ENCODE results near the gene NPM3.

NPM3 gene

DNA sequence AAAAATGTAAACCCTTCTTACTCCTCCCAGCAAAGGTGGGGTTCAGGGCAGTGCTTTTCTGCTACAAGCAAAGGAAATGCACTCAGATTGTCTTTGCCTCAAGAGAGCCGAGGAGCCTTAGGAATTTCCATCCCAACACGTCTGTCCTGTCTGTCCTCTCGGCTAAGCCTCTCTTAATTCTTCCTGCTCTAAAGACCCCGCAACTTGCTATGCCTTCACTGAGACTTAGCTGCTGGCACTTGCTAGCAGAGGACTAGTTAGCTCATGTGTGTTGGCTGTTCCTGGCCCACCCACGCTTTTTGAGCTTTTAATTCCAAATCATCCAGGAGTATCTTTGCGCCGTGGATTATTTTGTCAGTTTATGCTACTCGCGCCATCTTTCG is 481 bp upstream of the NPM3 start:
- no peak for DNase-seq (ENCODE audit: insufficient read length, low spot score)
- FAIRE-seq, result no peak

GRCh38 chr10:101781984-101782810 is 1.0 kb downstream of the NPM3 start:
- FAIRE-seq, result no peak
- TF ChIP-seq POLR2A (IDR thresholded peaks at IDR 0.05; ENCODE audit: low read depth, low read length), result no peak
- DNase-seq (ENCODE audit: insufficient read length, low spot score), result no peak

More for the DNA sequence above, 481 bp upstream of the NPM3 start:
- no peak for TF ChIP-seq POLR2A (IDR thresholded peaks at IDR 0.05; ENCODE audit: low read depth, low read length)

- TF ChIP-seq POLR2A (IDR thresholded peaks at IDR 0.05; ENCODE audit: low read depth, low read length), result no peak
- FAIRE-seq (no peak), DNase-seq (ENCODE audit: insufficient read length, low spot score) (no peak)
These were observed 1.6 kb downstream of the NPM3 start for GRCh38 chr10:101781655-101781983.

DNA sequence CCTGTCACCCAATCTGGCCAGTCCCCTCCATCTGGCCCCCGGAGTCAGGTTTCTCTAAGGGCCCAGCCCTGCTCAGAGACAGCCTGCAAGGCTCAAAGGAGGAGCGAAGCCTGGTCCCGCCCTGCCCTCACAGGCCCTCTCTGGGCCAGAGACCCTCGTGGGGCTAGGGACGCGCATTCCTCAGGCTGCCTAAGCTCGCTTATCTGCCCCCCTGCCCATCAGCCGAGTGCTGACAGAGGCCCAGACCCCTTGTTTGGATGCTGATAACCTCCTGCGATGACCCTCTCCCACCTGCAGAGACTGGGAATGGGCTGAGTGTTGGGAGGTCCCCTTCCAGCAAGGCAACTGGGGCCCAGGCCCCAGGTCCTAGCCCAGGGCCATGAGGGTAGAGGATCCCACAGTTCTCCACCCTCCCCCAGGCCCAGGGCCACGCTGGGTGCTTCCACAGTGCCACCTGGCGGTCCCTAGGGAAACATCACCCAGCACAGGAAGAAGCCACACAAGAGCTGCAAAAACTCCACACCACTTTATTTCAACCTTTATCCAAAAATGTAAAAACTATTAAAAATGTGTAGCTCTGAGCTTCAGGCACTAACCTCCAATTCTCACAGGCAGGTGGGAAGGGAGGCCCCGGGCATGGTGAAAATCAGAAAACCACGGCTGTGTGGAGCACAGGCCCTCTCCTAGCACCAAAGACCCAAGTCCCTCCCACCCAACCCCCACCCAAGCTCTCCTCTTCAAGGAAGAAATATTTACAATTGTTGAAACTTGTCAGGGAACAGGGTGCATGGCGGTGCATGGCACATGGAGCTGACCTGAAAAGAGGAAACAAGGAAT is 2.2 kb downstream of the NPM3 start:
- DNase-seq (ENCODE audit: insufficient read length, low spot score) (peak; percentile 96), FAIRE-seq (no peak)
- no peak for TF ChIP-seq POLR2A (IDR thresholded peaks at IDR 0.05; ENCODE audit: low read depth, low read length)

GRCh38 chr10:101780187-101780817 is 2.9 kb downstream of the NPM3 start:
- TF ChIP-seq POLR2A (IDR thresholded peaks at IDR 0.05; ENCODE audit: low read depth, low read length), result no peak
- FAIRE-seq, result no peak
- DNase-seq (ENCODE audit: insufficient read length, low spot score), result no peak

DNA sequence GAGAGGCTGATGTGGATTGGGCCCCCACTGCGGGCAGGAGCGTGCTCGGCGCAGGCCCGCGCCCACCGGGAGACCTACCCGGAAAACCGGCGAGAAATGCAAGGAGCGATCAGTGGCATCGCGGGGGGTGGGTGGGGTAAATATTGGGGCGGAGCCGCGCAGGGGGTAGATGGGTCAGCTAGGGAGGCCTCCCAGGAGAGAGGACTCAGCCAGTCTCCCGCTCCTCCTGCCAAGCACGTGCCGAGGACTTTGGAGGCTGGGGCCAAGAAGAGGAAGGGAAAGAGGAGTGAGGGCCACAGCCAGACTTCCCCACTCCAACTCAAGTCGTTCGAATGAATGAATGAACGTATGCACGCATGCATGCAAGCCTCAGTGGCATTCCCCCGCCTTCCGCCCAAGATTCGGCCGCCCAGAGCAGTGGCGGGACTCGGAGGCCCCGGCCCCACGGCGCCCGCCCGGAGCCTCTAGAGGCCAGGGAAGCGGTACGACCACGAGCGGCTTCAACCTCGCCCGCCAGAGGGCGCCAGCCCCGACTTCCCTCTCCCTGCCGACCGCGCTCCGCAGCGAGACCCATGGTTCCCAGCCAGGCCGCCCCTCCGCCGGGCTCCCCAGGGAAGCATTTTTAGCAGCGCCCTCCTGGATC is 3.6 kb downstream of the NPM3 start:
- TF ChIP-seq POLR2A (IDR thresholded peaks at IDR 0.05; ENCODE audit: low read depth, low read length), result no peak
- FAIRE-seq (no peak), DNase-seq (ENCODE audit: insufficient read length, low spot score) (no peak)

DNA sequence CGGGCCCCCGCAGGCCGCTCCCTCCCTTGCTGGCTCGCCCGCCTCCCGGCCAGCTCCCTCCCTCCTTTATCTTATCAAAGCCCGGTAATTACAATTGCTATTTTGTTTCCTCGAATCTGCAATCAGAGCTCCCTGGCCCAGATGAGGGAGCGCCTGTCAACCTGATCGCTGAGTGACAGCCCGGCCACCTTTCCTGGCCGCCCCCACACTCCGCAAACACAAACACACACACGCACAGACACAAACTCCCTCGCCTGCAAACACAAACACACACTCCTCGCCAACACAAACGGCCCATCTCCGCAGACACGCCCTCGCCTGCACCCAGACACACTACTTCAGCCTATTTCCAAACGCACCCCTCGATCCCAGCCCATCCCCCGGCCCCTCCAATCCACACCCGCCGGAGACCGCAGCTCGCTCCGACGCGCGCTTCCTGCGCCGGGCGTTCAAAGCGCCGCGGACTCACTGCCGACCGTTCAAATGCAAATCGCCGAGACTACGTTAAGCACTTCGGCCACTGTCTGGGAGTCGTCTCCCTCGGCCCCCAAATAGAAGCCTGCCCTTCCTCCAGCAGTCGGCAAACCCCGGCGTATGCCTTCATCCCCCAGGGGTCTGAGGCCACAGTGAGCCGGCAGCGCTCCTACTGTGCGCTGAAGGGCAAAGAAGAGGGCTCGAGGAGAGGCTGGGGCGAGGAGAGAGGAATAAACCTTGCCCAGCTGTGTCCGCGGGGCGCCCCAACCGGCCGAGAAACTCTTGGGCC is 4.3 kb downstream of the NPM3 start:
- TF ChIP-seq POLR2A (IDR thresholded peaks at IDR 0.05; ENCODE audit: low read depth, low read length), result no peak
- FAIRE-seq, result no peak
- DNase-seq (ENCODE audit: insufficient read length, low spot score), result no peak

GRCh38 chr10:101778151-101778780 is 5.0 kb downstream of the NPM3 start:
- no peak for TF ChIP-seq POLR2A (IDR thresholded peaks at IDR 0.05; ENCODE audit: low read depth, low read length)
- FAIRE-seq (no peak), DNase-seq (ENCODE audit: insufficient read length, low spot score) (no peak)

DNA sequence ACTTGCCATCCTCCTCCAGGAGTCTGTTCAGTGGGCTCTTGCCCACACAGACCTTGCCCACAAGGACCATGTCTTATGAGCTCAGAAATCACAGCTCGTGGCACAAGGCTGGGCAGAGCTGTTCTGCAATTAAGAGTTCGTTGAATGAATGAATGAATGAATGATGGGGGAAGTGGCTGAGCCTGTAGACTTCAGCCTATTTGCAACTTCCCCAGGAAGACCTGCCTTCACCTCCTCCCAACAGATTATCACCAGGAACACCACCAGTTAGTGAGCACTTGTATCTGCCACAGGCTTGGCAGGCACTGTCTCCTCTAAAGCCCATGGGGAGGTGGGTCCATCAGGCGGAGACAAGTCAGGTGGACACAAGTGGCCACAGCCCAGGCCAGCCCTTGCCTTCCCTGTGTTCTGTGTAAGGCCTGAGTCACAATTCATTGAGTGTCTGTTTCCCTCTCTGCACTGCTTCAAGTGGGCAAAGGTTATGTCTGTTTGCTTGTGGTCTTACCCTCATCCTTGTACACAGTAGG is 5.6 kb downstream of the NPM3 start:
- DNase-seq (ENCODE audit: insufficient read length, low spot score) (peak; percentile 60), FAIRE-seq (no peak)
- TF ChIP-seq POLR2A (IDR thresholded peaks at IDR 0.05; ENCODE audit: low read depth, low read length), result no peak

DNA sequence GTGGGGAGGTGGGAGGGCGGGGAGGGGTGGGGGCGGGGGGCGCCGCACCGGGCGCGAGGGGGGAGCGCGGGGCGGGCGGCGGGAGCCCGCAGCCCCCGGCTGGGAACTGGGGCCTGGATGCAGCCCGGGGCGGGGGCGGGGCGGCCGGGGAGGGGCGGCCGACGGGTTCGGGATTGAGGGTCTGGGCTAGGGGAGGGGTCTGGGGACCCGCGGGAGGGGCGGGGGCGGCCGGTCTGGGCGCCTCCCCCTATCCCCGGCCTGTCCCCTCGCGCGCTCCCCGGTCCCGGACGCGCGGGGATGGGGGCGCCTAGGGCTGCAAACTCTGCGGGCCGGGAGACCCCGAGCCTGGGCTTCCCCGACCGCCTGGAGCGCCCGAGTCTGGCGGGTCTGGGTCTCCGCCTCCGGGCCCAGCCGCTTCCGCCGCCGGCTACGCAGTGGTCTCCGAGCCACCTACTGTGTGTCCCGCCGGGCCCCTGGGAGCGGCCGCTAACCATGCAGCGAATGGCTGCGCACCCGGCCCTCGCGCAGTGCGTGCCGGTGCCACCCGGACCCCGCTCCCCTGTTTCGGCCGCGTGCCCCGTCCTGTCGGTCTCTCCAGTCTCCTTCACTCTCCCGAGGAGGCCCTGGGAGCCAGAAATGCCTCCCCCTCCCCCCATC is 7.0 kb downstream of the NPM3 start:
- no peak for FAIRE-seq
- TF ChIP-seq POLR2A (IDR thresholded peaks at IDR 0.05; ENCODE audit: low read depth, low read length), result no peak
- no peak for DNase-seq (ENCODE audit: insufficient read length, low spot score)

- TF ChIP-seq POLR2A (IDR thresholded peaks at IDR 0.05; ENCODE audit: low read depth, low read length), result no peak
- no peak for FAIRE-seq
- DNase-seq (ENCODE audit: insufficient read length, low spot score), result no peak
These were observed 7.7 kb downstream of the NPM3 start, which contains the start of gene FGF8 for GRCh38 chr10:101775273-101776160. Gene FGF8, minus strand, starts transcription at chr10:101776114. Its CDS starts 214 bp downstream, at chr10:101775900.
